Hippocampal formation (tissue), 2 donors: ENCODE measurements around the gene ELAVL2.
A peak's percentile ranks its signal among the peaks of the same experiment; 100 is the strongest.

Source experiments
- DNase-seq, 2 donors: peaks; one replicate each; lab custom pipeline; 2025; lab: John Stamatoyannopoulos, UW

Gene ELAVL2

GRCh38 chr9:23826120-23826629 is at the start of gene ELAVL2:
Gene ELAVL2 (minus strand): TSS chr9:23826240. CDS start chr9:23762234, 64,006 bp downstream.
- peak; percentile 77 to 83 for DNase-seq

DNA sequence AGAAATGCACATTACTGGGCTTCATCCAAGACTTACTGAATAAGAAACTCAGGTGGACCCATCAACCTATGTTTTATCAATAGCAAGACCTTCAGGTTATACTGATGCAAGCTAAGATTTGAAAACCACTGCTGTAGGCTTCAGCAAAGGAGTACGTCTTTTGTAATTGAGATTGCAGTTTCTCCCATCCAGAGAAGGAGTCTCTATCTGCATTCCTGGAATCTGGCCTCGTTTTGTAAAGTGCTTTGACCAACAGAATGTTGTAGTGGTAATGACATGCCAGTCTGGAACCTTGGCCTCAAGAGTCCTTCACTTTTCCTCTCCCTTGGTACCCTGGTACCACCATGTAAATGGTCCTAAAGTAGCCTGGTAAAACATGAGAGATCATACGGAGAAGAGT is 32.2 kb upstream of the ELAVL2 start:
- DNase-seq = no peak

GRCh38 chr9:23855873-23856604 is 30.0 kb upstream of the ELAVL2 start:
- no peak for DNase-seq

DNA sequence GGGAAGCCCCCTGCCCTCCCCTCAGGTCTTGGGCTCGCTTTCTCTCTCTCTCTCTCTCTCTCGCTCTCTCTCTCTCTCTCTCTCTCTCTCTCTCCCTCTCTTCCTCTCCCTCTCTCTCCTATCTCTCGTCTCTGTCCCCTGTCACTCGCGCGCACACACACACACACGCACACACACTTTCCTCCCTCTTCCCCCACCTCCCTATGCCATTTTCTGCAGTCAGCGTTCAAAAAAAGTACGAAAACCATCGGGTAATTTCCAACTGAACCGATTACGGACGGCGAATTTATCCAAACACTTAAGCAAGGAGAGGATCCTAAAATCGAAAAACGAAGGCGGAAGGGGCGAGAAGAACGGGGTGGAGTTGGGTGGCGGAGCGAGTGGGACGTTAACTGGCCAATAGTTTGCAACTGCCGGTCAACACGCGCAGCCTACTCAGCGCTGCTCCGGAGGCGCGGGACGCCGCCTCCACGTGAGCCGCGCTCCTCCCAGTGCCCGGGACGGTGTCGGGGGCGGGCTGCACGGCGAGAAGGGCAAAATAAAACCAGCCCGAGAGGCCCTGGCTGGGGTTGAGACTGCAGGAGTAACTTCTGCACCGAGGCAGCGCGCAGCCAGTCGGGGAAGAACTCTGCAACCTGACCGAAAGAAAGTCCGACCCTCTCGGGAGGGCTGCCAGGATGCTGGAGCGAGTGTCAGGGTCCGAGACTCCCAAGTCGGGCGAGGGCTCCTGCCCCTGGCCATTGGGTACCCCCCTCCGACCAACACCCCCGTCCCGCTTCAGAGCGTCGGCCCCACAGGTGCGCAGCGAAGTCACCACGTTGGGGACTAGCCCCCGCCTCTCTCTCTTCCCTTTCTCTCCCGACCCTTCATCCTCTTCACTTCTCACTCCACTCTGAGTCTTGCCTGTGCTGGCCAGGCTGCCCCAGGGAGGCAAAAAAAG is 24.9 kb upstream of the ELAVL2 start:
- no peak for DNase-seq

DNA sequence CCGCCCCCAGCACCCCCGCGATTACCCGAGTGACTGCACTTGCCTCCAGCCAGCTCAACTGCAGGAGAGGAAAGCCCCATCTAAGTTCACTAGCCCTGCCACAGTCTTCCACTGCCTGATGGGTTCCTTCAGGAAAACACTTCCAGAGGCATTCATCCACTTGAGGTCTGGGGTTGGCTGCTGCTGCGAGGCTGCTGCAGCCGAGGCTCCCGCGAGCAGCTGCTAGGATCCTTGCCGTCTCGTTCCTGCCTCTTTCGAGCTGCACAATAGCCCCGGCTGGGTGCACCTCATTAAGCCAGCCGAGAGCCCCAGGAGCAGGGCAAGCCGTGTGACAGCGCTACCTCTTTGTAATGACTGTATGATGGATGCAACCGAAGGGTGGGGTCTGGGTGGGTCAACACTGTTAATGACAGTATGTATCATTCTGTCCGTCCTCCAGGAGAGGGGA is 24.2 kb upstream of the ELAVL2 start:
- no peak for DNase-seq

DNA sequence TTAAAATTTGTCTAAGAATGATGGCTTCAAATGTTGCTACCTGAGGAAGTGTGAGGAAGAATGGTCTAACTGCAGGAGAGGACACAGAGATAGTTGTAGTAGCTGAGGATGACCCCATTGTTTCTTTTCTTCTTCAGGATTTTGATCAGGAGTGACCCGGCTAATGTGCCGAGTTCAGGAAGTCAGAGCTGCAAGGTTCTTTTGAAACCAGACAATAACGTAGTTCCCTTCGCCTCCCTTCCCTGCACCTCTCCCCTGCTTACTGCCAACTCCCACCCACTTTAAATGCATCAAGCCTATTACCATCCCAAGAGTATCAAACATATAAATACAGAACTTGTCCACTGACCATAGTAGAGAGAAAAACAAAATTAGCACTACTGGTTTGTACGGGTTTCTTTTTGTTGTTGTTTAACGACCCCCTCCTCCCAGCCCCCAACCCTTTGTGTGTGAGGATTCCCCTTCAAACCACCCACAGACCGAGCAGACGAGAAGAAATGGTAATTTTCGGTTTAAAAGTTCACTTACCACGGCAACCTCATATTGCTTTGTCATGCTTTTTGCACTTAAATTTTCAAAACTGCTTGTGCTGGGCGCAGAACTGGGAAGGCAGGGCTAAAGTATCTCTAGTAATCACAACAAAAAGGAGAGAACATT is 23.5 kb upstream of the ELAVL2 start:
- no peak for DNase-seq

DNA sequence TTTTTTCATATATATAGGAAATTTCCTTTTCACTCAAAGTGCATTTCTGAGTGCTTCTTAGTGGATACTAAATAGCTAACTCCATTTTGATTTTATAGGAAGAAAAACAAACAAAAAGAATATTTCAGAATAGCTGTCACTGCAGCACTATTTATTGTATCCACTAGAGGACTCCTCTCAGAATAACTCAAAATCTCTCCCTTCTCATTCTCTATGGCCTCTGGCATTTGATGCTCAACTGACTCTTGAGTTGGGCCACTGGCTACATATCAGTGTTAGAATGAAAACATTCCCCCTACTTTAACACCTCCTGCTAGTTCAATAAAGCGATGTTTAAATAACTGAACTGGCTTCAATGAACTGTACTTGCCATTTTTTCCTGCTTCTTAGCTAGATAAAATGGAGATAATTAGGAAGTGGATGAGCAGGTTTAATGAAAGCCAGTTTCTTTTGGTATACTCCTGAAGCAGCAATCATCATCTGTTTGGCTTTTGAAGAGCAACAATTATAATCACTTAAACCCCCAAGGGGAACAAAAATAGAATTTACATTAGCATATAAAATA is 16.6 kb upstream of the ELAVL2 start:
- no peak for DNase-seq

DNA sequence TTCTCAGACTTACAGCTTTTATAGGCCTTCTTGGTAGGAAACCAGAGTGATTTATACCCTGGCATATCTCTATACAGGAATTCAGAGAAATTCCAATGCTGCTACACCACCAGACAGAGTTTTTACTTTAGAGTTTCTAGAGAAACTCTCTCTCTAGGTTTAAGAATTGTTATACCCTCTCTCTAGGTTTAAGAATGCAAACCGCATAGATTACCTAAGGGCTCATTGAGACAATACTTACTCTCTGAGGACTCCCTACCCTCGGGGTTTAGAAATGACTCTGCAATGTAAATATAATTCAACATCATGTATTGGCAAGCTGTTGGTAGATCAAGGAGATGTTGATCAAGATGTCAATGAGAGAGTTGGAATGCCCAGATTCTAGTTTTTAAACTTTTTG is 15.3 kb upstream of the ELAVL2 start:
- DNase-seq = no peak

- no peak for DNase-seq
Observed at GRCh38 chr9:23837038-23837437, 11.0 kb upstream of the ELAVL2 start.

DNA sequence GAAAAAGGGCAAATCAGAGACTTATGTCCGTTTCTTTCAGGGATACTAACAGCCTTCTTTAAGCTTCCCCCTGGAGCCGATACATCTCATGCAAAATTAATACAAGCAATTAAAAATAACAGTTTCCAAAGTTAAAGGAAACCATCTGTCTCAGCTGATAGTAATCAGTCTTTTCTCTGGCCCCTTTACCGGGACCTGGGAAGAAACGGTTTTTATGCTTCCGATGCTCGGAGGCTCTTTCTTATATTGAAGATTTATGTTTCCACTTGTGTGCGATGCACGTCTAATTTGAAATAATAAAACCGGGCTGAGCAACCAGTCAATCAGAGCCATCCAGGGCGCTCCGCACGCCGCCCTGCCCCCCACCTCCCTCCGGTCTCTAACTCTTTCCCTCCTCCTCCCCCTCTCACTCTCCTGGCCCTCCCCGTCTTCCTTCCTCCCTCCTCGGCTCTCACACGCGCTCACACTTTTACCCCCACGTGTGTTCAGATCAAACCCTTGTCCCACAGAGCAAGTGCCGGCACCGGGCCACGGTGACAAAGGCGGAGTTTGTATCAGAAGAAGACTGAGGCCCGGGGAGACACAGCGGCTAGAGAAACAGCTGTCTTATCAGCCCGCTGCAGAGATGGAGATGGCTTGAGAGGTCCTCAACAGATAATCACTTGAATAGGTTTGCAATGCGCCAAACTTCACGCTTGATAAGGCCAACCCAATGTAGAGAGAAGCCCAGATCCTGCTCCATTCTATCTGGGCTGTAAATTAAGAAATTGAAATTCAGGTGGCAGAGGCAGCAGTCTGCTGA is 5.1 kb upstream of the ELAVL2 start:
- DNase-seq = no peak

DNA sequence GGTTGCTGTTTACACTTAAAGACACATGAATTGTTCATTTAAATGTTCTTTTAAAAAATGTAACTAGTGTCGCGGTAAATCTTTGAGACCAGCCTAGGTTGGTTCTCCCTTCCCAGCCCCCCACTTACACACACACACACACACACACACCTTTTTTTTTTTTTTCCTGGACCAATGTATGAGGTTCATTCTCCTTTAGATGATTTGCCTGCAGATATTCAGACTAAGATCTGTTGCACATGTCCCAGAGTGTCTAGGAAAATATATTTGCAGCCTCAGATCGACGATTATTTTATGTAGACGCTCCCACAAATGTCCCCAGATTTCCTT is 4.4 kb upstream of the ELAVL2 start:
- no peak for DNase-seq

DNA sequence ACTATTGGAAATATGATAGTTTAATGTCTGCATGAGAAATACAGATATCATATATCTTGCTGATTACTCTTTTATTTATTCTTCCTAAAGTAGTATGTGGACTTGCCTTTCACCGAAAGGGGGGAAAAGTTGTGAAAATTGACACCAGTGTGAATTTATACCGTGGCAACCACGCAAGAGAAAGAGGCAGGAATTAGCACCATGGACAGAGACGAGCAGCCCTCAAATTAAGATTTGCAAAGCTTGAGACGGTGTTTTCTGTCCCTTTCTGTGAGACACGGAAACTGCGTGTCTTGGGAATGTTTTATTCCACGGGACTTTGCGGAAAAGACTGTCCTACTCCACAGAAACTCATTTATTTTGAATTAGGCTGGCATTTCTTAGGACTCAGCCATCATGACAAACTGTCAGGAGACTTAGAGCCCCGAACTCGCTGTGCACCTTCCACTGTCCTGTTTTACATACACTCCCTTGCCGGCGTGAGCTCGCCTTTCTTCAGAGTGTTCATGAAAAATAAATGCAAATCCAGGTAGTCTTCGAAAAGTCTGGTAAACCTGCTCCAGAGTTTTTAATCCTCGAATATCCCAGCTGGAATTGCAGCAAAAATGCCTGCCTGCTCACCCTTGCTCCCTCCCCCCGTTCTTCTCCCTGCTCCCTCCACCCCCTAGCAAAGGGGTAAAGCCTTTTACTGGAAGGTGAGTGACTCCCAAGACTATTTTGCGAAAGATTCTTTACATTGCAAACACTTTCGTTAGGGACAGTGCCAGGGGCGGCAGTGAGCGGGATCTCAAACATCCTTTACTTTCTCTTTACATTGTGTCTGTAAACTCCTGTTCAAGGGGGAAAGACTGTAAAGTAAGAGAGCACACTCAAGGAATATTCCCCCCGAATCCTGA is 3.8 kb upstream of the ELAVL2 start:
- no peak for DNase-seq

DNA sequence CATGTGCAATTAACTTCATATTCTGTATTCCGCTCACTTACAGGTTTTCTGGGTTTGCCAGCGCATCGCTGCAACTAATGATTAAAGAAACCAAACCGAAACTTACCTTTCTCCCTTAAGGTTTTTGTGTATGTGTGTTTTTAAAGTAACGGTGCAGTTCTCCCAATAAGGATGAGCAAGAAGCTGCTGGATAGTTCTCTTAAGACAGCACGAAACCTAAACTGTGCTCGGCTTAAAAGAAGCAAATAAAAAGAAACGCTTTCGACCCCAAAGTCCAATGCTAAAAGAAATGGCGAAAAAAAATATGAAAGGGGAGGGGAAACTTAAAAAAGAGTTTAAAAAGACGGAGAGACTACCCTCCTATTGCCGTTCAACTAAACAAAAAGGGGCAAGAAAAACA is 340 bp downstream of the ELAVL2 start:
- DNase-seq = no peak

- no peak for DNase-seq
Observed at GRCh38 chr9:23824830-23825591, 1.0 kb downstream of the ELAVL2 start.

DNA sequence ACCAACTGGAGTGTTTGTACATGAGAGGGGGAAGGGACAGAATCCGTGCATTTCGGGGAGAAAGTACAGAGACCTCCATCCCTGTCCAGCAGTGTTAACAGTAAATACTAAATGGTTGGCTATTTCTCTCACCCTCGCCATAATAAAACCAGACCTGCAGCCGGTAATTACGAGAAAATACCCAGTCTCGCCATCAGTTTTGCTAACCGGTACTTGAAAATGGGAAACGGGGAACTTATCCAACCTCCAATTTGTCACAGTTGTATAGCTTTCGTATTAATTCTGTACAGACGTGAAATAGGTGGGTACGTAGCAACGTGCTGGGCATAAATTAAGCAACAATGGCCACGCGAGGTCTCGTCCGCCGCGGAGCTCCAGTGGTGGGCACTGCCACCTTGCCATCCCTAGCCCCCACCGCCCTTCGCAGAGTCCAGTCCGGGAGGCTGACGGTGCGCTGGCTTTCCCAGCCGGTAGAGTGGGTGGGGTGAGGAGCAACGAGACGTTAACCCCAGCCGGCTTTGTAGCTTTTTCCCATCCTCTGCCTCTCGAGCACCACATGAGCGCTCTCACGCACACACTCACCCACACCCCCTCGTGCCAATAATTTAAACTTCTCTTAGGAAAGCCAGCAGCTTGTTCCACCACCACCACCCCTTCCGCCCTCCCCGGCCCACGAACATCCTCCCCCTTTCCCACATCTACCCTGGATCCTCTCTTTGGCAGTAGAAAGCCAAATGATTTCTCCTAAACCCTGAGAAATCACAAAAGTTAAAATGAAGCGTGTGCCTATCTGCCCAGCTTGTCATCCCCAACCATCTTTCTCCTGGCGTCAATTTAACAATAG is 1.8 kb downstream of the ELAVL2 start:
- no peak for DNase-seq

GRCh38 chr9:23823269-23823668 is 2.8 kb downstream of the ELAVL2 start:
- DNase-seq = no peak

DNA sequence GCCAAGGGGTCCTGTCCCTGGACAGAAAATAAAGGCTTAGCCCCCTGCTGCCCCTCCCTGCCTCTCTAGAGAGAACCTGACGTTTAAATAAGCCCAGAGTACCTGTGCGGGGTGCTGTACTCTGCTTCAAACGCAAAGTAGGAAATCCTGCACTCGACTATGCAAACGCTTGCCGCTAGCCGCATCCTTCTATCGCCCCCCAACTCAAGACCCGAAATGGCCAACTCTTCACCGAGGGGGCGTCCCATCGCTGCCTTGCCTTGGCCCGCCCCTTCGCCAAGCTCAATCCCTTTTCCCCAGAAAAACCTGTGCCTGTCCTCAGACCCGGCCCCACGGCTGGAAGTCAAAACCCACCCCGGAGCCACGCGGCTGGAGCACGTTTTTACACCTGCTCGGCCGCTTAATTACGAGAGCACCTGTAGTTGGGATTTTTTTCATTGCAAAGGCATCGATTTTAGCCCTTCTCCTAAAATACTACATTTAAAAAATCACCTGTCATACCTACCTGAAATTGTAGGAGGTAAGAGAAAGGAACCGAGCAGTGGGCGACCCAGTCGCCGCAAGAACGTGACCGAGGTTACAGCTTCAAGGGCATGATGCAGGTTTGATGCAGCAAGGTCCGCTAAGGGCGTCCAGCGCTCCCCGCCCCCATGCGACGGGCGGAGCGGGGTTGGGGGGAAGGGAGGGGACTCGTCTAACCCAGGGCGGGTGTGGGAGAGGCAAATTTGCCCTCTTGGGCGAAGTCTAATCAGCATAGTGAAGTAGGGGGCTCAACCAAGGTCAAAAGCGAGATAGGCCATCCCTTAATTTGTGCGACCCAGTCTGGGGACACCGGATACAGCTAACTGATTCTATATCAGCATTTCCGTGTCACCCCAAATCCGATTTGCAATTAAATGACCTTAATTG is 3.5 kb downstream of the ELAVL2 start:
- DNase-seq = no peak
